ENCODE results near the gene ZNF282.
"Not testable (repeated sequence)": the region's sequence is repeated elsewhere in the genome, so short reads cannot be mapped to it uniquely, and the experiment has no call there.

The ZNF282 gene

DNA sequence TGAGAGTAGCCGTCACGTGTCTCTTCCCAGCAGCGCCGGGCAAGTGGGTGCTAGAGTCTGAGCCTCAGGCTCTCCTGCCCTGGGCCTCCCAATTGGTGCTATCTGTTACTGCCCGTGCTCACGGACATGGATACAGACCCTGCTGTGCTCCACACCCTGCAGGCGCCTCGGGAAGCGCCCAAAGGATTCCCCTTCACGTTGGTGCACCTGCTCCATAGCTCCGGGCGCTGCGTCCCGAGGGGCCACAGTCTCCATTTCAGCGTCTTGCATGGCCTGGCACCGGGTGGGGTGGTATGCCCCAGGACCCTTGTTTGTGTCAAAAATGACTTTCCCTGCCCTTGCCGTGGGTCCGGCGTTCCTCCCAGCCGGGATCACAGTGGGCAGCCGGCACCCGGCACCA, 30.3 kb downstream of the ZNF282 start:
- no peak for DNase-seq

GRCh38 chr7:149226366-149226765, 31.0 kb downstream of the ZNF282 start:
- not testable (repeated sequence) for DNase-seq

GRCh38 chr7:149226840-149227494, 31.6 kb downstream of the ZNF282 start:
- DNase-seq: no peak

- no peak for DNase-seq
Observed at GRCh38 chr7:149228831-149229471, 33.6 kb downstream of the ZNF282 start.

DNA sequence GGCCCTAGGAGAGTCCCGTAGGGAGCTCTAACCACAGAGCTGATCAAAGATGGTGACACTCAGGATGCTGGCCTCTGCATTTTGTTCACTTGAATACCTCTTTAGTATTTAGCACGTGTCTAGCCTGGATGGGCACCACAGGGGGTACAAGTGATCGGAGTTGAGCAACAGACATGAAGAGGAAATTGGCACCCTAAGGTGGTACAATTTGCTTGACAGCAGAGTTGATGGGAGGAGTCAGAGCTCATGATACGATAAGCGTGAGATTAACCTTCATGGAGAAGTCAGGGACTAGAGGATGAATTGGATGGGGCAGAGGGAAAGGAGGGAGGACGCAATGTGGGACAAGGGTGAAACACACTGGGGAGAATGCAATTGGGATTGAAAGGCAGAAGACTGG, 34.2 kb downstream of the ZNF282 start:
- DNase-seq: no peak

- DNase-seq: no peak
Observed at GRCh38 chr7:149232362-149232761, 37.0 kb downstream of the ZNF282 start.

GRCh38 chr7:149233655-149234204, 38.4 kb downstream of the ZNF282 start:
- not testable (repeated sequence) for DNase-seq

DNA sequence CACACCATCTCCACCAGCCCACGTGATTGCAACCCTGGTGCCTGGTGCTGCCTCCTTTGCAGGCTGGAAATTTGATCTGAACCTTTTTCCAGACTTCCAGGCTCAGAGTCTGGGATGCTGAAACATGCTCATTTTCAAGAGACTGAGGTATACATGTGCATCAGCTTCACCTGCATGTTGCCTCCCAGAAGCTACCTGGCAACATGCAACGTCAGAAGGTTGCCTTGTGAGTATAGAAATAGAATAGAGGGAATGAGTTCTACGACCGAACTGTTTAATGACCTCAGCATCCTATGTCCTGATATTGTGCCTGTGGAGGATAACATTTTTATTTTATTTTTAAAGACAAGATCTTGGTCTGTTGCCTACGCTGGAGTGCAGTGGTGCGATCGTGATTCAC, 42.2 kb downstream of the ZNF282 start:
- DNase-seq: no peak

DNA sequence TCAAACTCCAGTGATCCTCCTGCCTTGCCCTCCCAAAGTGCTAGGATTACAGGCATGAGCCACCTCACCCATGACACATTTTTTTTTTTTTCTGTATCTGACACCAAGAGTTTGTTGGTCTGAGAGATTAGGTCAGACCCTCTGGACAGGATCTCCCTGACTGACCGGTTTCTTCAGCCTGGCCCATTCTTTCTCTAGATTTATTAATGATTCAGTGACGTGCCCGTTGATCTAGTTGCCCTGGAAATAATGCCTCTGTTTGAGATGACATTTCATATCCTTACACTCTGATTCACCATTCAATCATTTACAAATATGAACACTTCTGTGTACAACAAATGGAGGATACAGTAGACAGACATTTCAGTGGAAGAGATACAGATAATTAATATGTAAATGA, 42.7 kb downstream of the ZNF282 start:
- DNase-seq: no peak

DNA sequence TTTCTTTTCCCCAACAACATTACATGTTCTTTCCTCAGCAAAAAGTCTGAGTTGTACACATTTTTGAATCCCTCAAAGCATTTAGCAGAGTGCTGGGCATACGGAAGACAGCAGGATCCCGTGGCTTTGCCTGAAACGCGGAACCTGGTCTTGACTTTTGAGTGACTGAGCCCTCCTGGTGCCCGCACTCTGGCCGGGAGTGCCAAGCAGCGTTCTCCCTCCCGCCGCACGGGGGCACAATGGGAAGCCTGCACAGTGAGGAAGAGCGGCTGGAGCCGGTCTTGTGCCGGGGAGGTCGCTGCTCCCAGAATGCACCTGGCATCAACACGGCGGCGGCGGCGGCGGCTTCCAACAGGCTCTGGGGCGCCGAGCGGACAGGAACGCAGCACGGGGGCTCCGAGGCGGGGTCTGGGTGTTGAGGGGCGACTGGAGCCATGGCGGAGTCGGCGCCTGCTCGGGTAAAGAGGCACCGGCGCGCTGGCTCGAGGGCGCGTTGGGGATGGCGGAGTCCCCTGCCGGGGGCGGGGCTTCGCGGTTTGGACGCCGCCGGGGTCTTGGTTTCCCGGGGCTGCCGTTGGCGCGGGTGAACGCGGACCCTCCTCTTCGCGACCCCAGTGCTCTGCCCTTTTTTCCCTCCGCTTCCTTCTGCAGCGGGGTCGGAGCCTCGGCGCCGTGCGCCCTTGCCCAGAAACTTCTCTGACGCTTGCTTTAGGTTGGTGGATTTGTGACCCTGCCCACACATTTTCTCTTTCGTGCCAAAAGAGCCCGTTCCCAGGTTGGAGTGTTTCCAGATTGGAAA, 44.2 kb downstream of the ZNF282 start, which contains the start of gene ZNF212:
ZNF212 (plus strand) TSS at position 307 of the 799 bp plus-strand sequence; CDS start at position 435, 128 bp downstream.
- DNase-seq: peak; percentile 96

DNA sequence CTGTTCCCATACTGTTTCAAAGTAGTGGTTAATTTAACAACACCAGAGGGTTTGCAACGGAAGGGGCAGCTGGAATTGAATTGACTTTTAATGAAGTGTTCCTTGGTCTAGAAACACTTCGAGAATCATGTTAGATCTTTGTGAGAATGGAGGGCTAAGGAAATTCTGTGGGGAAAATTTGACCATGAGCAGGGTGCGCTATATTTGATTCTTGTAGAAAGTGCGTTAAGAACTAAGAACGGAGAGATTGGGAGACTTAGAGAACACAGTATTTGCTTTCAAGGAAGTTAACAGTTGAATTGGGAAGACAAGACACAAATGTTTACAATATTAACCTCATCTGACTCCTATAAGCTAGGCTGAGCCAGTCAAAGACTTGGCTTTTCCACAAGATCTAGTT, 45.3 kb downstream of the ZNF282 start:
- DNase-seq: no peak

GRCh38 chr7:149241696-149242095, 46.4 kb downstream of the ZNF282 start:
- DNase-seq: no peak

DNA sequence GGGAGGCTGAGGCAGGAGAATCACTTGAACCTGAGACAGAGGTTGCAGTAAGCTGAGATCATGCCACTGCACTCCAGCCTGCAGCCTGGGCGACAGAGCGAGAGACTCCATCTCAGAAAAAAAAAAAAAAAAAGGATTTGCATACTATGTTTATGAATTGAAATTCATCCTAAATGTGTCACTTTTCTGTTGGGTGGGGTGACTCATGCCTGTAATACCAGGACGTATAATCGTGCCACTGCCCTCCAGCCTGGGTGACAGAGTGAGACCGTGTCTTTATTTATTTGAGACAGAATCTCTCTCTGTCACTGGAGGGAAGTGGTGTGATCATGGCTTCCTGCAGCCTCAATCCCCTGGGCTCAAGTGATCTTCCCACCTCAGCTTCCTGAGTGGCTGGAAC, 49.9 kb downstream of the ZNF282 start:
- DNase-seq: peak; percentile 76

DNA sequence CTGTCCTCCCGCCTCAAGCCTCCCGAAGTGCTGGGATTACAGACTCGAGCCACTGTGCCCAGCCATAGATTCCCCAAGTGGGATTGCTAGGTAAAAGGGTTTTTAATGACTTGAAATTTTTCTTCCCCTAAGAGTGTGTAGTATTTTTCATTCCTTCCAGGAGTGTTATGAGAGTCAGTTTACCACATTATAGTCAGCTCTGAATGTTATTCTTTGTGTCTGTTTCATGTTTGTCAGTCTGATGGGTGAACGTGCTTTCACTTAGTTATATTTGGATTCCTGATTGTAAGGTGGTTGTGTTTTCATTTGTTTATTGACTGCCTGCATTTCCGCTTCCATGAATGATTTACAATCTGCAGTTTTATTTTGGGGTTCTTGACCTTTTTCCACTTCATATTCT, 50.4 kb downstream of the ZNF282 start:
- peak; percentile 42 for DNase-seq

- DNase-seq: peak; percentile 28
Observed at GRCh38 chr7:149248777-149249176, 53.4 kb downstream of the ZNF282 start.

DNA sequence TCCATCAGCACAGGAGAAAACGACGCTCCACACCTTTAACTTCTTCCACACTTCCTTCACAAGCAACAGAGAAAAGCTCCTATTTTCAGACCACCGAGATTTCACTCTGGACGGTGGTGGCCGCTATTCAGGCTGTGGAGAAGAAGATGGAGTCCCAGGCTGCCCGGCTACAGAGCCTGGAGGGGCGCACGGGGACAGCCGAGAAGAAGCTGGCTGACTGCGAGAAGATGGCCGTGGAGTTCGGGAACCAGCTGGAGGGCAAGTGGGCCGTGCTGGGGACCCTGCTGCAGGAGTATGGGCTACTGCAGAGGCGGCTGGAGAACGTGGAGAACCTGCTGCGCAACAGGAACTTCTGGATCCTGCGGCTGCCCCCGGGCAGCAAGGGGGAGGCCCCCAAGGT, 54.8 kb downstream of the ZNF282 start:
- DNase-seq: not testable (repeated sequence)

DNA sequence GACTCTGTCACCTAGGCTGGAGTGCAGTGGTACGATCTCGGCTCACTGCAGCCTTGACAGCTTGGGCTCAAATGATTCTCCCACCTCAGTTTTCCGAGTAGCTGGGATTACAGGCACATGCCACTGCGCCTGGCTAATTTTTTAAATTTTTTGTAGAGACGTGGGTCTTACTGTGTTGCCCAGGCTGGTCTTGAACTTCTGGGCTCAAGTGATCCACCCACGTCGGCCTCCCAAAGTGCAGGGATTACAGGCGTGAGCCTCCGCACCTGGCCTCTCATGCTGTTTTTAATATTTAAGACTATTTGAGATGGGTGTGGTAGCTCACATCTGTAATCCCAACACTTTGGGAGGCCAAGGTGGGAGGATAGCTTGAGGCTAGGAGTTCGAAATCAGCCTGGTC, 56.2 kb downstream of the ZNF282 start:
- not testable (repeated sequence) for DNase-seq

DNA sequence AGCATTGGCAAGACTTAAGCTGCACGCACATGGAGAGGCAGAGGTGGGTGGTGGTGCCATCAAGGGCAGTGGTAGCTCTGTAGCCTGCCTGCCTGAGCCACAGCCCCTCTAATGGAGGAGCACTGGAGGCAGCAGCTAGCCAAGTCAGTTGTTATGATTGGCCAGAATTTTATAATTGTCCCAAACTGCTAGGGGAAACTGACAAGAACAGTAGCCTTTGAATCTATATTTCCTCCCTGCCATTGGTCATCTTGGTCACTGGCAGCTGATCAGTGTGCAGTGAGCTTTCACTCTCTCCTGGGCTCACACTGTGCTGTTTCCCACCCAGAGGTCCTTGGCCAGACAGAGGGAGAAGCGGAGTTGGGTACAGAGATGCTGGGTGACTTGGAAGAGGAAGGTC, 57.0 kb downstream of the ZNF282 start:
- no peak for DNase-seq

- DNase-seq: no peak
Observed at GRCh38 chr7:149253665-149254064, 58.3 kb downstream of the ZNF282 start.

DNA sequence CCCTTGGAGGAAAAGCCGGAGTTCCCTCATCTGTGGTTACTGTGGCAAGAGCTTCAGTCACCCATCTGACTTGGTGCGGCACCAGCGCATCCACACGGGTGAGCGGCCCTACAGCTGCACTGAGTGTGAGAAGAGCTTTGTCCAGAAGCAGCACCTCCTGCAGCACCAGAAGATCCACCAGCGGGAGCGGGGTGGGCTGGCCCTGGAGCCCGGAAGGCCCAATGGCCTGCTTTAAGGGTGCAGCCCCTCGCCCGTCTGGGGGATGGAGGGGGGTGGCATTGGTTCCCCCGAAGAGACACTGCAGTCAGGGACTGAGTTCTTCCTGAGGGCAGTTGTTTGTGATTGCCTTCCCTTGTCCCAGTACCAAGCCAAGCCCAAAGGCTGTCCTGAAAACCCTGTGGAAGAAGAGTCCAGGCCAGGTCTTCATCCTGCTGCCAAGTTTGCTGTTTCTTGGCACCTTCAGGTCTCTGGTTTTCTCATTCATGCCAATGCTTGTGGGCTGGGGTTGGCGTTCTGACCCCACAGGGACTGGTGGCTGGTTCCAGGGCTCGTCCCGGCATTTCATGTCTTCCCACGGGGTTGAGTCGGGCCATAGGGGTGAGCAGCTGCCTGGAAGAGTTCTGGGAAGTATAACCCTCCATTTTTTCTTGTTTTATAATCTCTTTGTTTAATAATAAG, 59.0 kb downstream of the ZNF282 start:
- DNase-seq: no peak

GRCh38 chr7:149255174-149255573, 59.8 kb downstream of the ZNF282 start:
- no peak for DNase-seq

DNA sequence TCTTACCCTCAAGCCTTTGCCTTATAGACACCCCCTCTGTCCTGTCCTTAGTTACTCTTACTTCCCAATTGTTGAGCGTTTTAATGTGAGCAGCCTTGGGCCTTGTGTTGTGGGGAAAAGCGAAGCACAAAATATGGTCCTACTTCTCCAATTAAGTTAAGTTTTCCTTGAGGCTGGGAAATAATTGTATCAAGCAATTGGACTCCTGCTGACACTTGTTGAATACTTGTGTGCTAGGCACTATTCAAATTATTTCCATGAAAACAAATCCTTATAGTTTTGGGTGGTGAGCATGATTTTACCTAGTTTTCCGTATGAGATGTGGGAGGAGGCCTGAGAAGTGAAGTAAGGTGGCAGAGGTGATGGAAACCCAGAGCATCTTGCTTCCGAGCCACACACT, 61.2 kb downstream of the ZNF282 start:
- DNase-seq: no peak

DNA sequence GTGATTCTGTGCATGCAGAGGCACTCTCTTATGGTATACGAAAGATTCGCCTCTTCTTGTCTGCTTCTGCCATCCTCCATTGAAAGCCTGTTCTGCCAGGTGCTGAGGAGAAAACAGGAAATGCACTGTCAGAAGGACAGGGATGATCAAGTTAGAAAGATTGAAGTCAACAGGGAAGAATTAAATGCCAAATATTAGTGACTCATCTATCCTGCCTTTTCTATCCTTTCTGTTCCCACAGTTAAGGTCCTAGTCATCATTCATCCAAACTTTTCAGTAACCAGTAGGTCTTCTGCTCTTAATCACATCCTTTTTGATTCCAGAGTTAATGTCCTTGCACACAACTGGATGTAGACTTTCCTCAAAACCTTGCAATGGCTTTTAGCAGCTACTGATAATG, 61.8 kb downstream of the ZNF282 start:
- no peak for DNase-seq

All from activated CD4-positive, alpha-beta T cell treated with anti-CD3 and anti-CD28 coated beads, Interleukin-2, Interleukin-6, amounts not matched to agents 100 ng/mL and 50 ng/mL, durations not matched to agents 16 hours and 8 hours (primary cell).